DMS53 treated with DMSO at 0.1 percent for 48 hours (cell line): Measurements from ENCODE around the gene OIP5.
"Not testable (repeated sequence)": the region's sequence is repeated elsewhere in the genome, so short reads cannot be mapped to it uniquely, and the experiment has no call there.

Source experiments
- DNase-seq: peaks from one replicate; lab custom pipeline; 2025; ENCODE audit not compliant: unreplicated experiment; lab: John Stamatoyannopoulos, UW

The OIP5 gene

DNA sequence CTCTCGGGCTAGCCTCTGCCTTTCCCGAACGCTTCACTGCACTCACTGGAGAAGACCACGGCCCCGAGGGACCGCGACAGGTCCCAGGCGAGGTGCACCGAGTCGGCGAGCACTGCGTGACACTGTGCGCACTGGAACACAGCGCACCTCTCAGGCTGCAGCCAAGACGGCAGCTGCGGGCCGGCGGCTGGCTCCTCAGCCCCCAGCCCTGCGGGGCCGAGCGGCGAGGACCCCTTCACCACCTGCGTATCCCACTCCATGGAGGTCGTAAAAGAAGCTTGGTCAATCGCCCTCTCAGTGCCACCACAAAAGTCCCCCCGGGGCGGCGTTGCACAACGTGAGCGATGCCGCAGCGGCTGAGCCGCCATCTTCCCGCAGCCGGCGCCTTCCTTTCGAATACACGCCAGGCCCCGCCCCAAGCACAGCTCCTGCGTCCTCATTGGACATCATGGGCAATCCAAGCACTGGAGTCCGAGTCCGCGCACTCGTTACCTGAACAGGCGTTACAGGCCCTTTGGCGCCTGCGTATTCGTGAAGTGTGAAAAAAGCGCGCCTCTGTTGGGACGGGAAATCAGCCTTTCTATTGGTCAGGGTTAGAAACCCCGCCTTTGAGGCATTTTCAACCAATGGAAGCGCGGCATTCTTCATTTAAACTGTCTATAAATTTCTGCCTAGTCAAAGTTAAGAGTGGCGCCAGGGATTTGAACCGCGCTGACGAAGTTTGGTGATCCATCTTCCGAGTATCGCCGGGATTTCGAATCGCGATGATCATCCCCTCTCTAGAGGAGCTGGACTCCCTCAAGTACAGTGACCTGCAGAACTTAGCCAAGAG, at the start of gene OIP5, which contains the start of gene NUSAP1:
TSS of gene OIP5 (minus strand) at position 398 of the 832 bp plus-strand sequence. CDS start at position 368, 30 bp downstream.
TSS of gene NUSAP1 (plus strand) at position 688 of the 832 bp plus-strand sequence. CDS start at position 765, 77 bp downstream.
- DNase-seq = peak; percentile 96

DNA sequence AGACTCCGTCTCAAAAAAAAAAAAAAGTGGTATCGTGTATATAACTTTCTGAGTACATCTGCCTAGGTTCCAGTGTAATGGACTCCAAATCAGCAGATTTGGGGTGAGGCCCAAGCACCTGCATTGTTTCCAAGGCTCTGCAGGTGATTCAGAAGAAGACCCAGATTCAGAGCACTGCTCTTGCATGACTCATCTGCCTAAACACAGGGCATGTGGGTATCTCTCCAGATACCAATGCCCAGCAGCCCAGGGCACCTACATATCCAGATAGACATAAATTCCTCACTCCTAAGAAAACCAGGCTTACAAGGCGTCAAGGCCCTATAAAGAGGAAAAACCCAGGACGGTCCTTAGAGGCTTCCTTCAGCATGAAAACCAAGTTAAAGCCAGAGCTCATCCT, 45.6 kb upstream of the OIP5 start:
- no peak for DNase-seq

DNA sequence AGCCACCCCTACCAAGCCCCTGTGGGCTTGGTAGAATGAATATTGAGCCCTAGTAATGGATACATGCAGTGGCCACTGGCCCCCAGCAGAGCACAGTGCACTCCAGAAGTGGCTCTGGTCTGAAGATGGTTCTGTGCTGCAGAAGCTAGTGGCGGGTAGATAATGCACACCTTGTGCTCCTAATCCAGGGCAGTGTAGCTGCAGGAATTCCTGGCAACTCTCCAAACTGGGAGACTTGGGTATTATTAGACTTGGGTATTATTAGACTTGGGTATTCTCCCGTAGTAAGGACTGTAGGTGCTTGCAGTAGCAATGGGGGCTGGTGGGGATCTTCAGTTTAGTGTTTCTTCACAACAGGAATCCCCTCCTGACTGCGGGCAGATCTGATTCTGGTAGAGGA, 35.0 kb upstream of the OIP5 start:
- no peak for DNase-seq

- DNase-seq = no peak
Measured at GRCh38 chr15:41354371-41354770, 22.0 kb upstream of the OIP5 start.

DNA sequence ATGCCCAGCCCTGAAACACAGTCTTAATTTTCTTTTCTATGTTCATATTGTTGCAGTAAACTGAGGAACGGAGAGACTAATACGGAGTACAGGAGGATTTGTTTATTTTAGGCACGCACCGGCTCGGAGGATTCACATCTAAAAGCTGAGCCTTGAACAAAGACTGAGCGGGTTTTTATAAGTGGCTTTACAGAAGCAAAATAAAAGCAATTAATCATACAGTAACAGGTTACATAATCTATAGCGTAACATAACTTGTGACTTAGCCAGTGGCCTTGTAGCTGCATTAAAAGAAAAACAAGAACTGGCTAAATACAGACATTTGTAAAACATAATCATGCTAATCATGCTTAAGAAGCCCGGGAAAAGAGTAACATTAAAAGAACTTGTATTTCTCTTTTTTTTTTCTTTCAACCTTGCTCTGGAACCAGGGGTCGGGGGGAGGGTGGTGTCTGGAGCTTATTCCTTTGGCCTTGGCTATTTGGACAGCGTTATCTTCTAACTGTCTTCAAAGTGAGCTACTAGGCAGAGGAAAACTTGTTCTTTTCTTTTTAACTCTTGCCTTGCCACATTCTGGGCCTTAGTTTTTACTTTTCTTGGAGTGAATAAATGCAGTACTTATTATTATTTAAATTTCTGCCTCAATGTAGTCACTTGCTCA, 17.8 kb upstream of the OIP5 start:
- no peak for DNase-seq

GRCh38 chr15:41347236-41347635, 14.8 kb upstream of the OIP5 start:
- DNase-seq = no peak

DNA sequence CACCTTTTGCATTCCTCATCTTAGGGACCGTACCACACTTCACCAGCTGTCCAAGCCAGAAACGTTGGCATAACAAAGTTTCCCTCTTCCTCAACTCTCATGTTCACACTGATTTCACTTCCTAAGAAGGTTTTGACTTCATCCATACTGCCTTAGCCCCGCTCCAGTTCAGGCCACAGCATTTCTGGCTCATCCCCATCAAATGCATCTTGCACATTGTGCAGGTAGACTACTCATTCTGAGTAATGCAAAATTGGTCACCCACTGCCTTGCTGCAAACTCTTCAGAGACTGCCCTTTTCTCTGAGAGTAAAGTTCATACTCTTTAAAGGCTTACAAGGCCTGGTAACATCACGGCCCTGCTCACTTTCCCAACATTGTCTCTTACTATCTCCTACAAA, 9.1 kb upstream of the OIP5 start:
- DNase-seq = no peak

DNA sequence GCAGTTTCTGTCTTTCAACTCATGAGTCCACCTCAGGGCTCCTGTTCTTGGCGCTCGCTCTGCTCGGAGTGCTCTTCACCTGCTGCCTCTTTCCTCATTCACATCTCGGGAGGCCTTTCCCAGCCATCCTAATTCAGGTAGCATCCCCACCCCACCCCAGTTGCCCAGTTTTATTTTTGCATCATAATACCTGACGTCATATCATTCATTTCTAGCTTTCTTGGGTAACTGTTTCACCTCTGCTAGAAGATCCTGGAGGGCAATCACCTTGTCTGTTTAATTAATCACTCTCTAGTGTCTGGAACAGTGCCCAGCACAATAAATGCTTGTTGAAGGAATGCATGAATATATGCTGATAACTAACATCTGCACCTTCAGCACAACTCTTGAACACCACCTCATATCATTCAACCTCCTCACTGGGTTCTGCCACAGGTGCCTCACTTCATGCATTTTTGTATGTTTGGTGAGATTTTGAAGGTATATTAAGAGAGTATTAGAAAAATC, 7.9 kb upstream of the OIP5 start:
- DNase-seq = no peak

DNA sequence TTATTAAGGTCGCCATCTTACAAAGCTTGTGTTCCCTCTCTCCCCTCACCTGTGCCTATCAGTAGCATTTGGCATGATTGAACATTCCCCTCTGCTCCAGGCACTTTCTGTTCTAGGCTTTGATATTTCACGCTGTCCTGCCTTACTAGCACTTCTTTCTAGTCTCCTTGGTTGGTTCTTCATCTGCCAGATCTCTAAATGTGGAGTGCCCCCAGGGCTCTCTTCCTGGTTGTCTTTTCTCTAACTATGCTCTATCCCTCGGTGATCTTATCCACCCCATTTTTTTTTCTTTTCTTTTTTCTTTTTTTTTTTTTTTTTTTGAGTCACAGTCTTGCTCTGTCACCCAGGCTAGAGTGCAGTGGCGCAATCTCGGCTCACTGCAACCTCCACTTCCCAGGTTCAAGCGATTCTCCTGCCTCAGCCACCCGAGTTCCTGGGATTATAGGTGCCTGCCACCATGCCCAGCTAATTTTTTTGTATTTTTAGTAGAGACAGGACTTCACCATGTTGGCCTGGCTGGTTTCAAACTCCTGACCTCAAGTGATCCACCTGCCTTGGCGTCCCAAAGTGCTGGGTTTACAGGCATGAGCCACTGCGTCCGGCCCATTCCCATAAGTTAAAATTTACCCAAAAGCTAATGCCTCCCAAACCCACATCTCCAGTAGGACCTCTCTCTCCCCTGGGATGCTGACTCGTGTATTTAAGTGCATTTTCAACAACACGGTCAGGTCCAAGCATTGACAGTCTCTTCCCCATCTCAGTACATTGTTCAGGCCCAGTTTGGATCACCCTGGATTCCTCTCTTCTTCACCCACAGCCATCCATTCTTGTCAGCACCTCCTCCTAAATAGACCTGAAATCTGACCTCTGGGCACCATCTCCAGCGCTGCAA, 5.5 kb upstream of the OIP5 start:
- no peak for DNase-seq

- DNase-seq = no peak
Measured at GRCh38 chr15:41337047-41337446, 4.7 kb upstream of the OIP5 start.

- no peak for DNase-seq
Measured at GRCh38 chr15:41336549-41336948, 4.2 kb upstream of the OIP5 start.

DNA sequence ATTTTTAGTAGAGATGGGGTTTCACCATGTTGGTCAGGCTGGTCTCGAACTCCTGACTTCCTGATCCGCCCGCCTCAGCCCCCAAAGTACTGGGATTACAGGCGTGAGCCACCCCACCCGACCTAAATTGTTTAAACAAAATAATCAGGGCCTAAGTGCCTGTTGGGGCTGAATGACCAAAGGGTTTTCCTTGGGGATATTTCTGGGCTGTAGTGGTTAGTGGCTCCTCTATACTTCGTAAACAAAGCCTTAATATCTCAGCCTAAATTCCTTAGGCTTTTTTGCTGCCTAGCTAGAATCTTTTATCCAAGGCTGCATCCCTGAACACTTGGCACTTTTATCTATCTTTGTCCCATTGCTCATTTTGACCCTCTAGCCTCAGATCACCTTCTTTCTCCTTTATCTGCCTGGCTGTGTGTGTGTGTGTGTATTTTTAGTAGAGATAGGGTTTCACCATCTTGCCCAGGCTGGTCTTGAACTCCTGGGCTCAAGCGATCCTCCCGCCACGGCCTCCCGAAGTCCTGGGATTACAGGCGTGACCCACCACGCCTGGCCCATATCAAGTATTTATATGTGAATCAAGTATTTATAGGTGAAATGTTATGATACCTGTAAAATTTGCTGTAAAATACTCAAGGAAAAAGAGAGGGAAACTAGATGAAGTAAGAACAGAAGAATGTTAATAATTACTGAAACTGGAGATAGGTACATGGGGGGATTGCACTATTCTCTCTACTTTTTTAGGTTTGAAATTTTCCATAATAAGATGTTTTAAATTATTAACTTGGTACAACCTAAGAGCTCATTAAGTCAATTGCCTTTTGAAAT, 2.1 kb upstream of the OIP5 start:
- no peak for DNase-seq

GRCh38 chr15:41333026-41333562, 703 bp upstream of the OIP5 start:
- DNase-seq = no peak

GRCh38 chr15:41331833-41332193, 578 bp downstream of the OIP5 start:
- peak; percentile 6 for DNase-seq

DNA sequence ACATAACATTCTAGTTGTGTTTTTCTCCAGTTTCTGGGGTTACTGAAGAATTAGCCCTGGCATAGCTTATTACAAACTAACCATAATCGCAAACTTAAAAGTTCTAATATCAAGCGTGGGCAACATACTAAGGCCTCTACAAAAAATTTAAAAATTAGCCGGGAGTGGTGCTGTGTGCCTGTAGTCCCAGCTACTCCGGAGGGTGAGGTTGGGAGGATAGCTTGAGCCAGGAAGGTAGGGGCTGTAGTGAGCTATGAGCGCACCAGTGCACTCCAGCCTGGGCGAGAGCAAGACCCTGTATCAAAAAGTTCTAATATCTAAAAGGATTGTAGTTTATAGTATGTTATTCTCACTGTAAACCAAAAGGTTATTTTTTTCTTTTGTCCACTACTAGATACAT, 1.1 kb downstream of the OIP5 start:
- no peak for DNase-seq

GRCh38 chr15:41323611-41324010, 8.8 kb downstream of the OIP5 start:
- no peak for DNase-seq

- DNase-seq = not testable (repeated sequence)
Measured at GRCh38 chr15:41320805-41321330, 11.5 kb downstream of the OIP5 start.

DNA sequence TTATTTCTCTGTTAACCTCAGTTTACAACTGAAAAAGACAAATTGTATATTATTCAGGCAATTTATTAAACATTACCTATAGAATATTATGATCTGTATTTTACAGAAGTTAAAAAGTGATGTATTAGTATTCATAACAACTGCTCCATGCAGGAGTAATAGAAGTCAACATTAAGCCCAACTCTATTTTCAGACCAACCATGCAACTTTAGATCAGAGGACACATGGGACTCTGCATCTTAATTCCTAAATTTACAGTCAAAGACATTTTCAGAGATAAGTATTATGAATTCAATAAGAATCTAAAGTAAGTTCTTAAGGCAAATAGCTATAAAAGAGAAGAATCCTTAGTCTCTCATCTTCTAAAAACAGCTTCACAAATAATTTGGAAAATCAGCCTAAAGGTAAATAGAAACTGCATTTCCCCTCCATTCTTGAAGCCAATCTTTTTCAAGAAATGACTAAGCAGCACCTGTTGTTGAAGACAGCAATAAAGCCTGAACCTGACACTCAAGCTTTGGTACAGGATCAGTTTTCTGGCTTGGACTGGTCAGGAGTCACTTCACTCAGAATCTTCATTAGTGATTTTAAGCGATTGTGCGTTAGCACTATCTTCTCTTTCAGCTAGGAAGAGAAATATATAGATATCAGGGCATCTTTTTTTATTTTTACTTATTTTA, 23.0 kb downstream of the OIP5 start:
- DNase-seq = no peak

GRCh38 chr15:41307679-41308078, 24.7 kb downstream of the OIP5 start:
- DNase-seq = no peak
